NCI-H82 treated with DMSO at 0.1 percent for 48 hours (cell line): ENCODE data around the gene ARHGEF7.
"Not testable (repeated sequence)": the region's sequence is repeated elsewhere in the genome, so short reads cannot be mapped to it uniquely, and the experiment has no call there.

Experiments used
- DNase-seq: peaks from one replicate; lab custom pipeline; 2025; ENCODE audit not compliant: unreplicated experiment; lab: John Stamatoyannopoulos, UW

Gene ARHGEF7

DNA sequence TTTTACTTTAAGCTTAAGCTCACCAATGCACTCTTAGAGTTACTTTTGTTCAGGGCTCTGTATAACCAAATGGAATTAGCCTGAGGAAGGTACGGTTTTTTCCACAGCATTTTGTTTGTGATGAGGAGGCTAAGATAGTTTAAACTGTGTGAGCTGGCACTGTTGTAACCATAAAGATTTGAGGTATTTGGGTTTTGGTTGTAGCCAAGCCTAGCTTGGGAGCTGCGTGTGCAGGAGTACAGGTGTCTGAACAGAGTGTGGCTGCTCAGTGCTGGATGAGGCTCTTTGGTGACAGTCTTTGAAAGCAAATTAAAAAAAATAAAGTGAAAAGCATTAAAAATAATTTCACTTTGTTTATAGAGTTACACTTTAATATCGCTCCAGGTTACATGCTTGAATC, 56.0 kb downstream of the ARHGEF7 start:
- DNase-seq: no peak

DNA sequence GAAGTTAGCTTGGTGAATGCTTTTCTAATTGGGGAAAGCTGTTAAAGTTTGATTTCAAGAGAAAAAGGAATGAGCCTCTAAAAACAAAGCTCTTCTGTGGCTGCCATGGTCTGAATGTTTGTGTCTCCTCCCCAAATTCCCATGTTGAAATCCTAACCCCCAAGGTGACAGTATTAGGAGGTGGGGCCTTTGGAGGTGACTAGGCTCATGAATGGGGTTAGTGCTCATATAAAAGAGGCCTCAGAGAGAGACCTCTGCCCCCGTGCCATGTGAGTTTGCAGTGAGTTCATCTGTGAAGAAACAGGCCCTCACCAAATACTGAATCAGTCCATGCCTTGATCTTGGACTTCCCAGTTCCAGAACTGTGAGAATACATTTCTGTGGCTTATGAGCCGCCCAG, 56.5 kb downstream of the ARHGEF7 start:
- no peak for DNase-seq

DNA sequence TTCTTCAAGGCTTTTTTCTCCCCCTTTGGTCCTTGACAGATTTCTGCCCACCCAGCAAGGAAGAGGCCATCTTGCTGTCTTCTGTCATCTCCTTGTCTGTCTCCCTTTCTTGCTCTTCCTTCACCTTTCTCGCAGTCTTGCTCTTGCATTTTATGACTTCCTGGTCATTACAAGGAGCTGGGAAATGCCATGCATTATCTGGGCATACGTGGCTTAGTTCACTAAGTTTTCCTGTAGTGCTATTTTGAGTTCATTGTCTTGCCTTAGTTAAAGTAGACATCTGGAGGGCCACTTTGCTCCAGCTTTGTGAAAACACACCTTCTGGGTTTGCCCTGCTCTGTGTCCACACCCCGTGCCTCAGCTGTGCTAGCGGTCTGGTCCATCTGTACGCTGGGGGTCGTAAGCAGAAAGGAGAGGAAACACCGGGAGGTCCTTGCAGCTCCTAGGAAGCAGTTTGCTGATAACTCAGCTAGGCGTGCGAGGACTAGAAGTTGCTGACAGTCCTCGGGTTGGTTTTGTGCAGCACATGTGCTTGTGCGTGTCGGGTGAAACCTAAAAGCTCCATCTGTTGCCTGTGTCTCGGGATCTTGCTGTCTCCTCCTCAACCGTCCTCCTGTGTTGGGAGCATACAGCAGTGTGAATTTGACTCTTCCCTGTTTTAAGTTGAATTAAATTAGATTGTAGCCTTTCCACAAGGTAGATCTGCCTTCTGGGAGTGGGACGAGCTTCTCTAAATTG, 59.4 kb downstream of the ARHGEF7 start:
- DNase-seq: no peak

DNA sequence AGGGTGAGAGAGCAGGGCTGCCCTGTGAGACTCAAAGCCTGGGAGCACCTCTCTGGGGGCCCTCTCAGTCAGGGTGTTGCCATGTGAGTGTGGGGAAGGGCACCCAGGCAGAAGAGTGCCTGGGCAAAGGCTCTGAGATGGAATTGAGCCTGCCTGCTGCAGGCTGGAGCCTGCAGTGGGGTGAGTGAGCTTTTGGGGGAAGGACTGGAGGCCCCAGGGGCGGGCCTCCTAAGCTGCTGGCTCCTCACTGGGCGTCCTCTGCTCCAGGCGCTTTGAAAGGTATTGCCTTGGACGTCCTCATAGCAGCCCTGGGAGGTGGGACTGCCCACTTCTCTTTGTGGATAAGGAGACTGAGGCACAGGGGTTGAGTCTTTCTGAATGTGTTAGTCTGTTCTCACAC, 60.3 kb downstream of the ARHGEF7 start:
- no peak for DNase-seq

DNA sequence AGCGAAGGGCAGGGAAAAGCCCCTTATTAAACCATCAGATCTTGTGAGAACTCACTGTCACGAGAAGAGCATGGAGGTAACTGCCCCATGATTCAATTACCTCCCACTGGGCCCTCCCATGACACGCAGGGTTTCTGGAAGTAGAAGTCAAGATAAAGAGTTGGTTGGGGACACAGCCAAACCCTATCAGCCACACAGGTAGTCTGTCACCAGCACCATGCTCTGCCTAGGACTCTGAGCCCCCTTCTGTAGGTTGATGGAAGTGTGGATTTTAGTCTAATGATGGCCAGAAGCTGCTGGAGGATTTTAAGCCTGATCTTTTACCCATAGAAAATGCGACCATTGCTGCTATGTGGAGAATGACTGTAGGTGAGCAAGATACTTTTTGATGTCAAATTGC, 60.8 kb downstream of the ARHGEF7 start:
- no peak for DNase-seq

DNA sequence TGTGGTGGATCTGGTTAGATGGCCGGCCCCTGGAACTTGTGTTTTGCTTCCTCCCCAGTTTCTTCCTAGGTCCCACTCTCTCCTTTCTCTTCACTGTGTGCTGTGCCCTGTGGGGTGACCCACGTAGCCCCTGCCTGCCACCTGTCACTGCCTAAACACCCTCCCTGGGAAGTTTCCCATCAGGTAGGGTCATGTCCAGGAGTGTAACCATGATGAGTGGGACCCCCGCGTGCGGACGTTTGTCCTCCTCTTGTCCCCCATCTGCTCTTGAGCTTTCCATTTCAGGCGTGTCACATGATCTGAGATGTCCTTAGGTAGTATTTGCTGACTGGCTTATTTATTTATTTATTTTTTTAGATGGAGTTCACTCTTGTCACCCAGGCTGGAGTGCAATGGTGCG, 61.3 kb downstream of the ARHGEF7 start:
- DNase-seq: no peak

DNA sequence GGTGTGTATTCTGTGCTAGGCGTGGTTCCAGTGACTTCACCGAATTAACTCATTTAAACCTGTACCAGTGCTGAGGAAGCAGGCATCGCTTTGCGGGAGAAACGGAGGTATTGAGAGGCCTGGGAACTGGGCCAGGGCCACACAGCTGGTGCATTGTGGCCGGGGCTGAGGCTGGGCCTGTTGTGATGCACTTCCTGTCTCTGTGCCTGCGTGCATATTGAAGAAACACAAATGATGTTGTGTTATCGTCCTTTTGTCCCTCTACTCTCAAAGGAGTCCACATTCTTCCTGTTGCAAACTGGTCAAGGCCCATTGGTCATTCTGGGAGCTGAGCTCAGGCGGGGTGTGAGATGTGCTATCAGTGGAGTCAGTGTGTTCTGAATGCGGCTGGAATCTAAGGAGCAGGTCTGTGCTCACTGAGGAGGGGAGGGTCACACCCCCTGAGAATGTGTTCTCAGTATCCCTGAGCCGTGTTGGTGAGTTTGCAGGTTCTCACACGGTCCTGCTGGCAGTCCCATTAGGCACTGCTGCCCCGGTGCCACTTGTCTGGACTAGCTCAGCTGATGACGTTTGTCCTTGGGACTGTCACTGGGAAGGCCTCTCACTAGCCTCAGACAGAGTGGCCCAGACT, 62.1 kb downstream of the ARHGEF7 start:
- no peak for DNase-seq

DNA sequence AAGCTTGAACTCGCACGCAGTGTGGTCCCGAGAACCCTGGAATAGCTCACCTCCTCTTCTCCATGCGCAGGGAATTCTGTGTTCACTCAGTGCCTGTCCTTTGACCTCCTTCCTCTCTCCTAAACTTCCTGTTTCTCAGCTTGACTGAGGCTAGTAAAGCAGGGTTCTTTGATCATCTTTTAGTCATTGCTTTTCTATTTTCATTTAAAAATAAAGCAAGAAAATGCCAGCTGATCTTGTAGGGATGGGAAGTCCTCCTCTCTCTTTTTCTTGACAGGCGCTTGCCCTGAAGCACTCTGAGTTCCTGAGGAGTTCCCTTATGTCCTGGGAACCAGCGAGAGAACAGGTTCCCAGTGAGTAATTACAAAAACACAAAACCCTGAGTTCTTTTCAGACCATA, 62.8 kb downstream of the ARHGEF7 start:
- no peak for DNase-seq

DNA sequence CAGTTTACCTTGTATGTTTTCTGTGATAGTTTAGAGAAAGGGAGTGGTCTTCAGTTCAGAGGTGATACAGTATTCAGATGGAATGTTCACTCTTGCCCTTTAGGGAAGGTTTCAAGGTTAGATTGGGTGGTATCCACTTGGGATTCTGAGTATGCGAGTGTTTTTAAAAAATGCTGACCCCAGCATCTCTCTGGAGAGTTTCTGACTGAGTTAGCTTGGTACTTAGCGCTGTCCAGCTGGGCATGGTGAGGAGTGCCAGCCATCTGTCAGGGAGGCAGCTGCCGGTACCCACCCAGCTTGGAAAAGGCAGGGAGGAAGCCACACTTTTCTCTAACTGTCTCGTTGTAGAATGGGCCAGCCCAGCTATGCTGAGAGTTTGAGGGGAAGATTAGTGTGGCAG, 63.3 kb downstream of the ARHGEF7 start:
- no peak for DNase-seq

DNA sequence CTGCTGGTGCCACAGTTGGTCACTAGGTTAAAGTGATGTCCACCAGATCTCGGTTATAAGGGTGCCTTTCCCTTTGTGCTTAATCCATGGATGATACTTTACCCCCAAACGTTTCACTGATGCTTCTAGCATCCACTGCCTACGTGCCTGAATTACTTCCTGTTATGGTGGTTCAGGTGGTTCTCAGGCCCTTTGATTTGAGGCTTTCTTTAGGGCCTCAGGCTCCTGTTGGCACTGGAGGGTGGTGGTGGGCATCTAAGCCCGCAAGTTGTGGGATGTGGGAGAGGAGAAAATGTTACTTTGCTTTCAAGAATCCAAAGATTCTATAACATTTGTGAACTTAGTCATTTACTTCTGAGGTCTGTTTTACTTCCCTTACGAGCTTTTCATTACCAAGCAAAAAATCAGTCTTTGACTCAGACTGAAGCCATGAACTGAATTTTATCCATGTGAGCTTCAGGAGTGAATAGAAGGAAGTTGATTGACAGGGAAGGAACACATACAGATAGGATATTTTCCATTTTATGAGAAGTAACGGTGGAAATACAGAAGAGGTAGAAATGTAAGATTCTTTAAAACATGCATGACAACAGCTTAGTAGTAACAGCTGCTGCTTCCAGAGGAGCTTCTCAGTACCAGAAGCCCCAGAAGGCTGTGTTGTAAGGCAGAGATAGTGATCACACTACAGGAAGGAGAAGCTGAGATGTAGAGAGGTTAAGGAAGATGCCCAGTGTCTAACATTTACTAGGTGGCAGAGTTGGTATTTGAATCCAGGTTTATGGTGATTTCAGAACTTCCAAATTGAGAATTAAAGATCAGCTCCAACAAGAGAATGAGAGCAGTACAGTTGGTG, 65.0 kb downstream of the ARHGEF7 start:
- DNase-seq: no peak

DNA sequence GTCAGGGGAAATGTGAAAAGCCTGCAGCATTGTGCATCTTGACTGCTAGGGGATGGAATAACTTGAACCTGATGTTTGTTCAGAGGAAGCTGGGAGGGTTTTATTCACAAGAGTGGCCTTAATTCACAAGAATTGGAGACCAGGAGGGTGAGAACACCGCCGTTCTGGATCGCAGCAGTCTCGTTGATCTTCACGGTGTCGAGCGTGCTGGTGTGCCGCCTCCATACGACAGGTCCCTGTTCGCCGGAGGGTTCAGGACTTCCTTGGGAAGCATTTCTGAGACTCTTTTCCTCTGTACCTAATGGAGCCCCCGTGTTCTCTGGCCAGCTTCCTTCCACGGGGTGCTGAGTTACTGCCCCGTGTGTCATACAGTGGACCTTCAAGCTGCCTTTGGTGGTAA, 66.9 kb downstream of the ARHGEF7 start:
- DNase-seq: no peak

DNA sequence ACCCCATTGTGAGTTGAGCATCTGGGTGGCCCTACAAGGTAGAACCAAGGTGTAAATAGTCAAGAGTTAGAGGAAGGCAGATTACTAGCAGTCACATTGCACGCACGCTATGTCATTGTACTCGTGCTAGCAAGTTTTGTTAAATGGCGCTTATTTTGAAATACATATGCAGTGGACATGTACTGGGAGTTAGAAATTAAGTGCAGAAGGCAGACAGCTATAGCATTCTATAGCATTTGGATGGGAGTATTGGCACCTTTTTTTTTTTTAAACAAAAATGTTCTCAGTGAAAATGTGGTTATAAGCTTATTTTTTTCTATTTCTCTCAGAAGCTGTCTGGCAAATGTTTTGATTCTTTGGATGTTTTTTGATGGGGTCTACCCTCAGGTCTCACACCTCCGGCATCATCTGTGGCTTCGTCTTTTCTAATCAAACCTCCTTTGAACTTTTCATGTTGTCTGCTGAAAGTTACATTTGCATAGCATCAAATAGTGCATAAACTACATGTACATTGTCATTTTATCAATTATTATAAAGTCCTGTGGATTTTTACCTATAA, 68.1 kb downstream of the ARHGEF7 start:
- DNase-seq: no peak

DNA sequence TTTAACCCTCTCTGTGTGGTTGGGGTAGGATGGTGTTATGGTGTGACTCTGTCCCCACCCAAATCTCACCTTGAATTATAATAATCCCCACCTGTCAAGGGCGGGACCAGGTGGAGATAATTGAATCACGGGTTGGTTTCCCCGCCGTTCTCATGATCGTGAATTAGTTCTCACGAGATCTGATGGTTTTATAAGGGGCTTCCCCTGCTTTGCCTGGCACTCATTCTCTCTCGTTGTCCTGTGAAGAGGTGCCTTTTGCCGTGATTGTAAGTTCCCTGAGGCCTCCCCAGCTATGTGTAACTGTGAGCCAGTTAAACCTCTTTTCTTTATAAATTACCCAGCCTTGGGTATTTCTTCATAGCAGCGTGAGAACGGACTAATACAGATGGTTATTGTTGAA, 68.8 kb downstream of the ARHGEF7 start:
- DNase-seq: no peak

DNA sequence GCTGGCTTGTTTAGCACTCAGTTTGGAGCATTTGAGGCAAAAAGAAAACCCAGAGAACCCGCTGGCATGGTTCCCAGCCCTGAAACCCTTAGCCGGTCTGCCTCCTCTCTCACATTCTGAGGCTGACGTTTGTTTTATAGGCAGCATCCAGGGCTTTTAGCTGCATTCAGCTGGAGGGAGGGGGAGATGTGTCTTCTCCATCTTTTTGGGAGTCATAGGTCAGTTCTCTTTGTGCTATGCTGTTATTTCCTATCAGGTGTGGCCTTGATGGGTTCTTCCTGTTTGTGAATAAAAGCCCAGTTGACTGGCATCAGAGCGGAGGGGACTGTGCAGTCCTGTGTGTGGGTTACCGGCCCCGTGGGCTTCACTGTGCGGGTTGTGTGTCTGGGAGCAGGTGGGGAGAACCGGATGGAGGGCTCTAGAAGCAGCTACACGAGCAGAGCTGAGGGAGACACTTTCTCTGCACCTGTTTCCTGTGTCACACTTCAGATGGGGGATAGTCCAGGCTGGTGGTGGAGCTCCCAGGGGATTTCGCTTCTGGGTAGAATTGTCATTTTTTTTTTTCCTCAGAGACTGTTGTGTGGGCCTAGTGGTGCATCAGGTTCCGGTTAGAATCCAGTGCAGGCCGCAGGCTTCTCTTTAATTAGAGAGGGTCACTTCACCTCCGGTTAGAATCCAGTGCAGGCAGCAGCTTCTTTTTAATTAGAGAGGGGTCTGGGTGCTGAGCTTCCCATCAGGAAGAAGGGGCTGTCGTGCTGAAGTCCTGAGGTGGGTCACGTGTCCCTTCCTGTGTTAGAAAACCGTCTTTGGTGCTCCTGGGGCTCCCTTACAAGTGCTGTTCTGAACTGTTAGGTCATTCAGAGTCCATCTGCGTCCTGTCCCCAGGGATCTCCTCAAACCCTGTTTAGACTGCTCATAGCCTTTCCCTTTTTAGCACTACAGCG, 69.6 kb downstream of the ARHGEF7 start:
- no peak for DNase-seq

DNA sequence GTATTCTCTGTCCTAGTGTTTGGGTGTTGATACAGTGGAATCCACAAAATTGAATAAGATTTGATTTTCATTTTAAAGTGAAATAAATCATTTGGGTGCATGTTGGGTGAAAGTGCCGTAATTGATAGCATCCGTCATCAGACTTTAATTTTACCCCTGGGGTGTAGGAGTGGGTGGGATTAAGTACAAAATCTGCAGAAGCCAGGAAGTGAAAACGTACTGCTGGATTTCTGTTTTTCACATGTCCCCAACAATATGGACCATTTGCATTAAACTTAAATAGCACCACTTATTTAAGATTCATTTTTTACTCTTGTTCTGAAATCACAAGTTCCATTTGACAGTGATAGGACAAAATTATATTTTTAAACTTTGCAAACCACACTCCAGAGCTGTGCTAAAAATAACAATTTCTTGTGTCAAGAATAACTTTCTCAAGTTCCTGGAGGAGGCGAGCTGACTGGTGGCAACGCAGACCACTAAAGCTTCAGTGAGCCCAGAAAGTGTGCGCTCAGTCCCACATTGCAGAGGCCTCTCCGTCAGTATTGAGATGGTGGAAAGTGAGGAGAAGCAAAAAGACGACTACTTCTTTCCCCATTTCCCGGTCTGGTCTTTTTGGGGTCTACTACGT, 71.3 kb downstream of the ARHGEF7 start:
- no peak for DNase-seq

DNA sequence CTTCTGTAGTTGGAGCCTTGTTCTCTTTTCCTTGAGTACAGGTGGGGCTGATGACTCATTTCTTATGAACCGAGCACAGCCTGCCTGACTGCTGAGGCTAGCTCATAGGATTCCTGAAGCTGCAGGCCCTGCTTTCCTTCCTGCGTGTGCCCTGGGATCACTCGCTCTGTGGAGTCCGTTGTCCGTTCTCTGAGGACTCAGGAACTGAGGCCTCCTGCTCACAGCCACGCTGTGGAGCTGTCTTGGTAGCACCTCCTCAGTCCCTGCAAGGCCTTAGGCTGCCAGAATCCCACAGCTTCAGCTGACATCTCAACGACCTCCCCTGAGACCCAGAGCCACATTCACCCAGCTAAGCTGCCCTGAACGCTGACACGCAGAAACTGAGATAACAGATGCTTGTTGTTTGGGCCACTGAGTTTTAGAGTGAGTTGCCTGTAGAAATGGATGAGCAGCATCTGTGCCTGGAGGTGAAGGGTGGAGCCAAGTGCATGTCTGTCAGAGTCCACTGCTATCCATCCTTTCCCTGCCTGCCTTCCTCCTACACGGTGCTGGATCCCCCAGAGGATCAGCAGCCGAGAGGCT, 72.9 kb downstream of the ARHGEF7 start:
- no peak for DNase-seq

DNA sequence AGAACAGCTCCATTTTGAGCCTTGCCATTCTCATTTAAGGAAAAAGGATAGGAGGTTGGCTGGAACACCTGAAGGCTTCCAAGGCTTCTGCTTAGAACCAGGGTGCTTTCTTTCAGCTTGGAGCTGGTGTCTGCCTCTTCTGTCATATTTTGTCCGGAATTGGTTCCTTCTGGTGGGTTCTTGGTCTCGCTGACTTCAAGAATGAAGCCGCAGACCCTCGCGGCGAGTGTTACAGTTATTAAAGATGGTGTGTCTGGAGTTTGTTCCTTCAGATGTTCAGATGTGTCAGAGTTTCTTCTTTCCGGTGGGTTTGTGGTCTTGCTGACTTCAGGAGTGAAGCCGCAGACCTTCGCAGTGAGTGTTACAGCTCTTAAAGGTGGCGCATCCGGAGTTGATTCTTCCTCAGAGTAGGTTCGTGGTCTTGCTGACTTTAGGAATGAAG, 74.0 kb downstream of the ARHGEF7 start:
- DNase-seq: not testable (repeated sequence)

DNA sequence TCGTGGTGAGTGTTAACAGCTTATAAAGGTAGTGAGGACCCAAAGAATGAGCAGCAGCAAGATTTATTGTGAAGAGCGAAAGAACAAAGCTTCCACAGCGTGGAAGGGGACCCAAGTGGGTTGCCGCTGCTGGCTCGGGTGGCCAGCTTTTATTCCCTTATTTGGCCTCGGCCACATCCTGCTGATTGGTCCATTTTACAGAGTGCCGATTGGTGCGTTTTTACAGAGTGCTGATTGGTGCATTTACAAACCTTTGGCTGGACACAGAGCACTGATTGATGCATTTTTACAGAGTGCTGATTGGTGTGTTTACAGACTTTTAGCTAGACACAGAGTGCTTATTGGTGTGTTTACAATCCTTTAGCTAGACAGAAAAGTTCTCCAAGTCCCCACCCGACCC, 74.4 kb downstream of the ARHGEF7 start:
- not testable (repeated sequence) for DNase-seq

DNA sequence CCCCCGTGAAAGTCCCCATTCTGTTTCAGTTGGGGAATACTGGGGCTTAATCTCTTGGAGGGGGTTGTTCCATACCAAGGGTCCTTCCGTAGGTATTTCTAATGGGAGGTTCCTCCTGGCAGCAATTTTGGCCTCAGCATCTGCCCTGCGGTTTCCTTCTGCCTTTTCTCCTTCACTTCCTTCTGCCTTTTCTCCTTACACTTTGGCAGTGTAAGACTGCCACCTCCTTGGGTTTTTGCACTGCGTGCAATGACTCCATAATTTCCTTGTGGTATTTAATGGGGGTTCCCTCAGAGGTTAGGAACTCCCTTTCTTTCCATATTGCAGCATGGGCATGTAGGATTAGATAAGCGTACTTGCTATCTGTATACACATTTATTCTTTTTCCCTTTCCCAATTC, 78.1 kb downstream of the ARHGEF7 start:
- DNase-seq: not testable (repeated sequence)

DNA sequence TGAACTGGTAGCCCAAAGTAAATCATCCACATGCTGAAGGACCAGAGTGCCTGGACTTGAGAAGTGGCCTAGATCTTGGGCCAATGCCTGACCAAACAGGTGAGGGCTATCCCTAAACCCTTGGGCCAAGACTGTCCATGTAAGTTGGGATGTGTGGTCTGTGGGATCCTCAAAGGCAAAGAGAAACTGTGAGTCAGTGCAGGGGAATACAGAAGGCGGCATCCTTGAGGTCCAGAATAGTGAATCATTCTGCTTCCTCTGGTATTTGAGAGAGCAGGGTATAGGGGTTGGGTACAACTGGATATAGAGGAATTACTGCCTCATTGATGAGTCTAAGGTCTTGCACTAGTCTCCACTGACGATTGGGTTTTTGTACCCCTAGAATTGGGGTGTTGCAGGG, 79.5 kb downstream of the ARHGEF7 start:
- DNase-seq: not testable (repeated sequence)
